ENCODE data around the gene MRPS18A.
"Not testable (repeated sequence)": the region's sequence is repeated elsewhere in the genome, so short reads cannot be mapped to it uniquely, and the experiment has no call there.

Gene MRPS18A

GRCh38 chr6:43716099-43716498 is 28.5 kb upstream of the MRPS18A start:
- no peak for DNase-seq

- no peak for DNase-seq
Observed at GRCh38 chr6:43715056-43715788, 27.6 kb upstream of the MRPS18A start.

- DNase-seq, result no peak
Observed at GRCh38 chr6:43714311-43715055, 26.9 kb upstream of the MRPS18A start.

GRCh38 chr6:43713643-43714310 is 26.2 kb upstream of the MRPS18A start:
- no peak for DNase-seq

- no peak for DNase-seq
Observed at GRCh38 chr6:43712579-43712978, 25.0 kb upstream of the MRPS18A start.

- DNase-seq, result no peak
Observed at GRCh38 chr6:43710576-43710975, 23.0 kb upstream of the MRPS18A start.

- DNase-seq, result no peak
Observed at GRCh38 chr6:43709654-43710303, 22.2 kb upstream of the MRPS18A start.

- DNase-seq, result no peak
Observed at GRCh38 chr6:43708860-43709653, 21.5 kb upstream of the MRPS18A start.

GRCh38 chr6:43707767-43708166 is 20.2 kb upstream of the MRPS18A start:
- no peak for DNase-seq

GRCh38 chr6:43707269-43707668 is 19.7 kb upstream of the MRPS18A start:
- DNase-seq, result no peak

- no peak for DNase-seq
Observed at GRCh38 chr6:43706788-43707187, 19.2 kb upstream of the MRPS18A start.

- DNase-seq, result no peak
Observed at GRCh38 chr6:43705996-43706395, 18.4 kb upstream of the MRPS18A start.

GRCh38 chr6:43703512-43704429 is 16.2 kb upstream of the MRPS18A start:
- DNase-seq, result no peak

GRCh38 chr6:43702534-43703440 is 15.2 kb upstream of the MRPS18A start:
- DNase-seq, result no peak

- no peak for DNase-seq
Observed at GRCh38 chr6:43702171-43702533, 14.6 kb upstream of the MRPS18A start.

GRCh38 chr6:43700939-43701560 is 13.5 kb upstream of the MRPS18A start:
- not testable (repeated sequence) for DNase-seq

- no peak for DNase-seq
Observed at GRCh38 chr6:43699564-43700186, 12.1 kb upstream of the MRPS18A start.

- no peak for DNase-seq
Observed at GRCh38 chr6:43698584-43699349, 11.2 kb upstream of the MRPS18A start.

GRCh38 chr6:43697421-43697820 is 9.8 kb upstream of the MRPS18A start:
- DNase-seq, result no peak

All from NCI-H1048 (cell line).